H4 (cell line): ENCODE data around the gene PRTG. TPM values are rescaled to one million over a fixed set of nuclear protein-coding genes. Genes with fewer than 3 reads are reported as not detected.
A peak's percentile ranks its signal among the peaks of the same experiment; 100 is the strongest.
"Not testable (repeated sequence)": the region's sequence is repeated elsewhere in the genome, so short reads cannot be mapped to it uniquely, and the experiment has no call there.

ENCODE experiments used
- DNase-seq: peaks from one replicate; pipeline ENCODE4 v3.0.0-alpha.2; 2015; ENCODE audit warnings: low spot score
- total RNA-seq: library from RNA; depleted of rRNA; stranded (reverse); fragments of >200 nt; shearing (Covaris generic); gene quantifications from 2 replicates; pipeline ENCODE4 v1.2.3, GENCODE V29; 2014

The PRTG gene
- total RNA-seq, 1 experiment from 2014 or later: 2.1 TPM

- no peak for DNase-seq
Observed at GRCh38 chr15:55743729-55744655, 1.0 kb upstream of the PRTG start.

GRCh38 chr15:55742498-55742926, 440 bp downstream of the PRTG start:
- DNase-seq: no peak

GRCh38 chr15:55741833-55742497, 987 bp downstream of the PRTG start:
- DNase-seq: no peak

GRCh38 chr15:55740981-55741832, 1.7 kb downstream of the PRTG start:
- DNase-seq: no peak

- no peak for DNase-seq
Observed at GRCh38 chr15:55740359-55740878, 2.5 kb downstream of the PRTG start.

GRCh38 chr15:55739641-55740040, 3.3 kb downstream of the PRTG start:
- DNase-seq: no peak

- no peak for DNase-seq
Observed at GRCh38 chr15:55738715-55739114, 4.2 kb downstream of the PRTG start.

GRCh38 chr15:55737373-55737772, 5.6 kb downstream of the PRTG start:
- DNase-seq: no peak

- no peak for DNase-seq
Observed at GRCh38 chr15:55736756-55737155, 6.2 kb downstream of the PRTG start.

- DNase-seq: no peak
Observed at GRCh38 chr15:55734641-55735040, 8.3 kb downstream of the PRTG start.

GRCh38 chr15:55733461-55733860, 9.5 kb downstream of the PRTG start:
- DNase-seq: not testable (repeated sequence)

GRCh38 chr15:55721554-55722185, 21.3 kb downstream of the PRTG start:
- no peak for DNase-seq

GRCh38 chr15:55715355-55716076, 27.4 kb downstream of the PRTG start:
- no peak for DNase-seq

GRCh38 chr15:55714064-55714463, 28.9 kb downstream of the PRTG start:
- DNase-seq: no peak

GRCh38 chr15:55712363-55712762, 30.6 kb downstream of the PRTG start:
- no peak for DNase-seq

GRCh38 chr15:55710286-55710685, 32.7 kb downstream of the PRTG start:
- DNase-seq: no peak

GRCh38 chr15:55709458-55709857, 33.5 kb downstream of the PRTG start:
- DNase-seq: no peak

- DNase-seq: no peak
Observed at GRCh38 chr15:55708720-55709119, 34.2 kb downstream of the PRTG start.

- no peak for DNase-seq
Observed at GRCh38 chr15:55707951-55708350, 35.0 kb downstream of the PRTG start.

GRCh38 chr15:55707518-55707917, 35.4 kb downstream of the PRTG start:
- no peak for DNase-seq

- DNase-seq: peak; percentile 5
Observed at GRCh38 chr15:55703873-55704301, 39.1 kb downstream of the PRTG start.
